Testis (tissue), 2 donors: ENCODE results near the gene UTP14A.

Source experiments
- CTCF ChIP-seq, 3 experiments: fragments of 450-650 bp in 2 of 3; fragments of 200-600 bp in 1 of 3; sonication (generic) in 1 of 3; IDR thresholded peaks; one replicate each; pipeline ENCODE4 v1.5.1; 2016 to 2019; ENCODE audit warnings: antibody characterized with exemption in 3 of 3, mild to moderate bottlenecking in 2 of 3, moderate library complexity in 1 of 3
- POLR2A ChIP-seq: fragments of 450-650 bp; IDR thresholded peaks from one replicate; pipeline ENCODE4 v1.6.1; 2017; ENCODE audit warnings: antibody characterized with exemption, mild to moderate bottlenecking, moderate library complexity

- no peak for TF ChIP-seq CTCF (IDR thresholded peaks at IDR 0.05)
- TF ChIP-seq POLR2A = no peak
Observed at GRCh38 chrX:129939986-129940385, 34.0 kb downstream of the UTP14A start.
